Endothelial cell of umbilical vein (primary cell): ENCODE results near the gene E2F4. TPM values are rescaled to one million over a fixed set of nuclear protein-coding genes. Genes with fewer than 3 reads are reported as not detected.

Experiments used
- BruUV-seq: library from RNA; stranded (reverse); fragments of 400-500 nt; replicated peaks from 2 replicates; lab custom pipeline; 2021; lab: Mats Ljungman, UMichigan
- CTCF ChIA-PET: fragments of 300-600, 350-600 bp; sonication (Branson Sonifier 250); formaldehyde crosslinking; loops from one replicate; lab custom pipeline; 2021; ENCODE audit warnings: antibody characterized with exemption, inconsistent platforms; lab: Charles Lee
- POLR2A ChIA-PET: fragments of 300-600, 350-600 bp; sonication (Branson Sonifier 250); formaldehyde crosslinking; loops from one replicate; lab custom pipeline; 2021; ENCODE audit warnings: antibody characterized with exemption, inconsistent platforms; lab: Charles Lee
- DNase-seq: peaks from one replicate; pipeline ENCODE4 v3.0.0-alpha.2; 2011; ENCODE audit warnings: low read depth, low spot score
- FAIRE-seq: peaks from 2 replicates; lab custom pipeline; 2011; peaks lifted over from hg19 to GRCh38; lab: Jason Lieb, UNC
- H2AFZ ChIP-seq: 2 replicates; pipeline ENCODE4 v1.6.0; 2012; ENCODE audit warnings: low read depth, low read length, control low read depth, inconsistent platforms
- H3K27ac ChIP-seq: 2 replicates; pipeline ENCODE4 v1.5.1; 2011; ENCODE audit warnings: low read depth, mild to moderate bottlenecking, control low read depth, low read length, moderate library complexity; ENCODE audit not compliant: insufficient read depth
- H3K27me3 ChIP-seq, 2 experiments: 2 replicates each; pipeline versions ENCODE4 v1.6.0 to v1.6.1; 2011; ENCODE audit warnings: low read length in 2 of 2, mixed read lengths in 1 of 2; ENCODE audit not compliant: control insufficient read depth in 2 of 2, insufficient read depth in 2 of 2
- H3K36me3 ChIP-seq, 2 experiments: 2 replicates in 1 of 2; 3 replicates in 1 of 2; pipeline ENCODE4 v1.5.1; 2011; ENCODE audit warnings: low read length in 2 of 2, mild to moderate bottlenecking in 1 of 2, moderate library complexity in 1 of 2; ENCODE audit not compliant: control insufficient read depth in 2 of 2, insufficient read depth in 2 of 2; ENCODE audit errors: extremely low read depth in 1 of 2
- H3K4me1 ChIP-seq: 3 replicates; pipeline ENCODE4 v1.5.1; 2011; ENCODE audit warnings: mild to moderate bottlenecking, low read length; ENCODE audit not compliant: control insufficient read depth, insufficient read depth; ENCODE audit errors: extremely low read depth
- H3K4me2 ChIP-seq: 2 replicates; pipeline ENCODE4 v1.6.1; 2011; ENCODE audit warnings: low read length, control low read depth, mixed read lengths; ENCODE audit not compliant: insufficient read depth
- H3K4me3 ChIP-seq, 3 experiments: fragments of 200-600 bp in 1 of 3; sonication (generic), shearing (Covaris generic) in 1 of 3; replicated peaks in 1 of 3; 2 replicates each; pipeline ENCODE4 v1.5.1; 2011 to 2016; ENCODE audit warnings: control low read depth in 3 of 3, low read length in 3 of 3, mild to moderate bottlenecking in 2 of 3, inconsistent platforms in 1 of 3, low read depth in 1 of 3, moderate library complexity in 1 of 3; ENCODE audit not compliant: insufficient read depth in 1 of 3
- H3K79me2 ChIP-seq: 2 replicates; pipeline ENCODE4 v1.6.0; 2012; ENCODE audit warnings: low read length, inconsistent platforms; ENCODE audit not compliant: control insufficient read depth, insufficient read depth
- H3K9ac ChIP-seq: replicated peaks from 2 replicates; pipeline ENCODE3; 2011; ENCODE audit warnings: low read length, control low read depth; ENCODE audit not compliant: insufficient read depth; ENCODE audit errors: extremely low read depth
- H3K9me1 ChIP-seq: replicated peaks from 3 replicates; pipeline ENCODE4 v1.6.0; 2011; ENCODE audit warnings: mild to moderate bottlenecking, low read length; ENCODE audit not compliant: control insufficient read depth, insufficient read depth; ENCODE audit errors: extremely low read depth
- H3K9me3 ChIP-seq: replicated peaks from 2 replicates; pipeline ENCODE4 v1.5.1; 2012; ENCODE audit warnings: low read length, inconsistent platforms; ENCODE audit not compliant: control insufficient read depth, insufficient read depth
- H4K20me1 ChIP-seq: replicated peaks from 2 replicates; pipeline ENCODE3; 2011; ENCODE audit warnings: mild to moderate bottlenecking, low read length; ENCODE audit not compliant: control insufficient read depth, insufficient read depth; ENCODE audit errors: extremely low read depth
- CTCF ChIP-seq, 2 donors: IDR thresholded peaks; 1 replicate in 1 of 2; 2 replicates in 1 of 2; pipeline ENCODE4 v1.5.1; 2011; ENCODE audit warnings: low read length in 2 of 2, mild to moderate bottlenecking in 2 of 2, moderate library complexity in 2 of 2, control low read depth in 1 of 2, inconsistent platforms in 1 of 2, low read depth in 1 of 2; ENCODE audit not compliant: insufficient read depth in 1 of 2; ENCODE audit errors: extremely low read depth in 1 of 2
- MYC ChIP-seq: IDR thresholded peaks from one replicate; pipeline ENCODE4 v1.6.1; 2011; ENCODE audit warnings: mild to moderate bottlenecking, low read depth, low read length
- dilution Hi-C: fragments of 300-500 bp; cut with MboI; formaldehyde crosslinking; loops from one replicate; pipeline ENCODE4 v1.15.0; 2019; ENCODE audit warnings: low sequenced_read_pairs; ENCODE audit not compliant: extremely low pct_ligation_motif_present
- intact Hi-C: fragments of 100-400 bp; cut with micrococcal nuclease; formaldehyde crosslinking; loops from one replicate; pipeline ENCODE4 v1.10.0; 2022
- polyA plus RNA-seq, 4 experiments: library from polyadenylated mRNA; depleted of rRNA in 3 of 4; stranded (reverse) in 3 of 4; unstranded in 1 of 4; fragments of >200 nt; gene quantifications; 2 replicates each; pipeline versions ENCODE4 v1.2.1 to v1.2.3, GENCODE V29; 2011 to 2012; ENCODE audit warnings: missing spikeins in 1 of 4
- total RNA-seq: library from RNA; stranded (reverse); gene quantifications from 2 replicates; pipeline ENCODE4 v1.2.3, GENCODE V29; 2021

Gene E2F4
- total and polyA plus RNA-seq, 2 donors (not counting 3 experiments of a cell fraction or from before 2014, with no cell fraction given), result 112 to 168 TPM

GRCh38 chr16:67169642-67170167, 22.2 kb upstream of the E2F4 start:
- BruUV-seq, result no TSS peak
- no peaks in the 10 kb centered on the region for H3K9me3 ChIP-seq
- no peaks in the 10 kb centered on the region for H4K20me1 ChIP-seq
- peak overlapping the region; percentile 29 to 50 (median 34) for H3K4me3 ChIP-seq
- DNase-seq (peak; percentile 35), FAIRE-seq (peak; percentile 28)
- H3K4me1 ChIP-seq, result peaks cover 24% of the 10 kb centered on the region
- CTCF ChIA-PET, result interaction anchor here (1.0 to 4.2 kb wide), 10 partner anchors 9 to 216 kb away, joined by 4 to 29 read pairs (median 8); partner anchors contain the start of genes EXOC3L1, FBXL8, MATCAP1 and TRADD
- peak overlapping the region; percentile 77 for H3K4me2 ChIP-seq
- POLR2A ChIA-PET, result interaction anchor here (1.0 to 1.2 kb wide), 2 partner anchors 9 to 10 kb away, joined by 3 to 6 read pairs; partner anchors contain the start of genes FBXL8 and TRADD
- intact Hi-C loops, result no loop called here
- peak overlapping the region; percentile 41 for H3K27ac ChIP-seq
- peak overlapping the region; percentile 53 for H3K9ac ChIP-seq
- H3K36me3 ChIP-seq, result no peaks in the 10 kb centered on the region
- H3K79me2 ChIP-seq, result no peaks in the 10 kb centered on the region
- H2AFZ ChIP-seq, result peak overlapping the region; percentile 80
- dilution Hi-C loops, result no loop called here
- peaks cover 19 to 25% of the 10 kb centered on the region in 2 experiments for H3K27me3 ChIP-seq
- H3K9me1 ChIP-seq, result no peaks in the 10 kb centered on the region
- TF ChIP-seq MYC, result no peak
- TF ChIP-seq CTCF (IDR thresholded peaks at IDR 0.05; ENCODE audit: extremely low read depth in 1 of 2, insufficient read depth in 1 of 2, low read depth in 1 of 2, low read length in 2 of 2), result peak; percentile 58 to 78
